OCI-LY3 (cell line): ENCODE data around the gene XRCC4.

ENCODE experiments used
- CTCF ChIP-seq: fragments of 200-600, 300-600 bp; sonication (generic); IDR thresholded peaks from 2 replicates; pipeline ENCODE4 v1.5.1; 2014; ENCODE audit warnings: antibody characterized with exemption, low read length, low read depth
- EZH2phosphoT487 ChIP-seq: fragments of 200-600 bp; shearing (Covaris generic); IDR thresholded peaks from 2 replicates; pipeline ENCODE4 v1.6.1; 2018; ENCODE audit warnings: antibody characterized with exemption, mixed run types, low read depth

GRCh38 chr5:83387041-83387440 lies 309.7 kb downstream of the XRCC4 start:
- TF ChIP-seq CTCF (no peak), EZH2phosphoT487 (no peak)
